Stomach (tissue), 19 donors: ENCODE measurements around the gene FAM219A. TPM values are rescaled to one million over a fixed set of nuclear protein-coding genes. Genes with fewer than 3 reads are reported as not detected.
A peak's percentile ranks its signal among the peaks of the same experiment; 100 is the strongest.

Source experiments
- DNase-seq, 2 donors: peaks; one replicate each; pipeline versions ENCODE4 v3.0.0 to v3.0.0-alpha.2; 2013 to 2019
- H3K27ac ChIP-seq, 5 donors: fragments of 200-600 bp in 4 of 5; sonication (generic) in 4 of 5; one replicate each; pipeline ENCODE4 v1.5.1; 2013 to 2019; ENCODE audit warnings: mild to moderate bottlenecking in 1 of 5, moderate library complexity in 1 of 5
- H3K27me3 ChIP-seq, 3 donors: fragments of 200-600 bp; sonication (generic); one replicate each; pipeline ENCODE4 v1.5.1; 2017 to 2019; ENCODE audit warnings: mixed run types in 1 of 3
- H3K36me3 ChIP-seq, 4 donors: fragments of 200-600 bp; sonication (generic); 1 replicate in 3 of 4; 2 replicates in 1 of 4; pipeline ENCODE4 v1.5.1; 2016 to 2019
- H3K4me1 ChIP-seq, 4 donors: fragments of 200-600 bp; sonication (generic); one replicate each; pipeline ENCODE4 v1.5.1; 2016 to 2019
- H3K4me3 ChIP-seq, 4 donors: fragments of 200-600 bp; sonication (generic) in 3 of 4; one replicate each; pipeline ENCODE4 v1.5.1; 2016 to 2019; ENCODE audit warnings: mild to moderate bottlenecking in 1 of 4
- H3K9me3 ChIP-seq, 4 donors: fragments of 200-600 bp; sonication (generic); one replicate each; pipeline ENCODE4 v1.5.1; 2016 to 2019
- EP300 ChIP-seq: sonication (generic); formaldehyde crosslinking; IDR thresholded peaks from one replicate; pipeline ENCODE4 v1.6.1; 2017; ENCODE audit warnings: antibody characterized with exemption
- POLR2A ChIP-seq, 4 donors: fragments of 450-650 bp; IDR thresholded peaks; one replicate each; pipeline ENCODE4 v1.6.1; 2016; ENCODE audit warnings: antibody characterized with exemption in 4 of 4, control low read depth in 2 of 4, mild to moderate bottlenecking in 1 of 4, moderate library complexity in 1 of 4
- POLR2AphosphoS5 ChIP-seq, 3 donors: sonication (generic); formaldehyde crosslinking; IDR thresholded peaks; one replicate each; pipeline ENCODE4 v1.6.1; 2016; ENCODE audit warnings: antibody characterized with exemption in 3 of 3
- WGBS, 5 donors: extraction: QIAGEN DNeasy Blood & Tissue Kit in 3 of 5; methylation state at CpG; one replicate each; pipeline versions ENCODE4 v1.1.5 to v1.1.7; 2013 to 2018; 5-methylcytosine and 5-hydroxymethylcytosine counted together
- intact Hi-C: fragments of 100-400 bp; cut with DNase I; formaldehyde crosslinking; loops from one replicate; pipeline ENCODE4 v1.15.1; 2023; ENCODE audit warnings: low total_unique reads
- long read RNA-seq, 10 donors: transcript quantifications; one replicate each; lab custom pipeline, GENCODE V29; 2026
- polyA plus RNA-seq, 3 donors: library from polyadenylated mRNA; stranded (reverse); fragments of 200-250 nt; gene quantifications; one replicate each; pipeline ENCODE4 v1.2.3, GENCODE V29; 2013
- total RNA-seq, 5 donors: library from RNA; depleted of rRNA; stranded (reverse); fragments of >200 nt; gene quantifications; one replicate each; pipeline versions ENCODE4 v1.1.0 to v1.2.3, GENCODE V29; 2014 to 2016
- TF ChIP-seq, protein P1 (sequence below), 7 experiments: fragments of 450-650 bp in 4 of 7; fragments of 200-600 bp in 3 of 7; sonication (generic) in 3 of 7; IDR thresholded peaks; one replicate each; pipeline ENCODE4 v1.5.1; 2016 to 2019; ENCODE audit warnings: antibody characterized with exemption in 7 of 7, control low read depth in 2 of 7, mild to moderate bottlenecking in 1 of 7
- donor health status: healthy with polysubstance abuse.
- donor health status: Bipolar disorder and iron deficiency.
- donor health status: healthy.

Gene FAM219A
- 10 to 100 TPM in 2 of 5 donors, 1 to 10 TPM in 3; 2.3 to 12.1 (median 8.7) TPM for total RNA-seq
- polyA plus RNA-seq: 10 to 100 TPM in 1 of 3 donors, 1 to 10 TPM in 2; 4.1 to 10.1 (median 5.1) TPM
- long read RNA-seq, donor 1, partial matches to known transcripts: 0 of 3 reads
- long read RNA-seq, donor 1, other reads (novel, unspliced or antisense): 0 of 3 reads
- long read RNA-seq, donor 2, partial matches to known transcripts: 0 of 1 reads
- long read RNA-seq, donor 2, other reads (novel, unspliced or antisense): 0 of 1 reads
- long read RNA-seq, donor 3: 0 reads
- long read RNA-seq, donor 4: 0 reads
- long read RNA-seq, donor 5, partial matches to known transcripts: 0 of 1 reads
- long read RNA-seq, donor 5, other reads (novel, unspliced or antisense): 0 of 1 reads
- long read RNA-seq, donor 6, partial matches to known transcripts: 0 of 5 reads
- long read RNA-seq, donor 6, other reads (novel, unspliced or antisense): 0 of 5 reads
- long read RNA-seq, donor 7, partial matches to known transcripts: 0 of 2 reads
- long read RNA-seq, donor 7, other reads (novel, unspliced or antisense): 0 of 2 reads
- long read RNA-seq, donor 8: 0 reads
- long read RNA-seq, donor 9: 0 reads
- long read RNA-seq, donor 10, partial matches to known transcripts: 0 of 2 reads
- long read RNA-seq, donor 10, other reads (novel, unspliced or antisense): 0 of 2 reads

GRCh38 chr9:34458013-34458958 lies at the start of gene FAM219A, which contains the start of gene DNAI1:
Gene FAM219A (minus strand): TSS chr9:34458570. CDS start chr9:34458263, 307 bp downstream.
Gene DNAI1 (plus strand): TSS chr9:34458805. CDS start chr9:34459006, 201 bp downstream.
- intact Hi-C loops: no loop called here
- WGBS, 5 donors: 0 to 1% (median 1%) methylated on average over 40 to 94 of the region's 94 CpGs

GRCh38 chr9:34507966-34508365 lies 49.6 kb upstream of the FAM219A start:
- no peak for DNase-seq
- peaks cover 0 to 12% (median 6%) of the 10 kb centered on the region in 4 donors for H3K4me1 ChIP-seq
- no peak overlapping the region for H3K27ac ChIP-seq
- H3K27me3 ChIP-seq: no peaks in the 10 kb centered on the region
- H3K4me3 ChIP-seq: no peak overlapping the region
- intact Hi-C loops: no loop called here
- no peaks in the 10 kb centered on the region for H3K9me3 ChIP-seq
- H3K36me3 ChIP-seq: no peaks in the 10 kb centered on the region
- TF ChIP-seq POLR2A (IDR thresholded peaks at IDR 0.05) (no peak), EP300 (no peak), POLR2AphosphoS5 (IDR thresholded peaks at IDR 0.05) (no peak)
- TF ChIP-seq, protein P1, sequence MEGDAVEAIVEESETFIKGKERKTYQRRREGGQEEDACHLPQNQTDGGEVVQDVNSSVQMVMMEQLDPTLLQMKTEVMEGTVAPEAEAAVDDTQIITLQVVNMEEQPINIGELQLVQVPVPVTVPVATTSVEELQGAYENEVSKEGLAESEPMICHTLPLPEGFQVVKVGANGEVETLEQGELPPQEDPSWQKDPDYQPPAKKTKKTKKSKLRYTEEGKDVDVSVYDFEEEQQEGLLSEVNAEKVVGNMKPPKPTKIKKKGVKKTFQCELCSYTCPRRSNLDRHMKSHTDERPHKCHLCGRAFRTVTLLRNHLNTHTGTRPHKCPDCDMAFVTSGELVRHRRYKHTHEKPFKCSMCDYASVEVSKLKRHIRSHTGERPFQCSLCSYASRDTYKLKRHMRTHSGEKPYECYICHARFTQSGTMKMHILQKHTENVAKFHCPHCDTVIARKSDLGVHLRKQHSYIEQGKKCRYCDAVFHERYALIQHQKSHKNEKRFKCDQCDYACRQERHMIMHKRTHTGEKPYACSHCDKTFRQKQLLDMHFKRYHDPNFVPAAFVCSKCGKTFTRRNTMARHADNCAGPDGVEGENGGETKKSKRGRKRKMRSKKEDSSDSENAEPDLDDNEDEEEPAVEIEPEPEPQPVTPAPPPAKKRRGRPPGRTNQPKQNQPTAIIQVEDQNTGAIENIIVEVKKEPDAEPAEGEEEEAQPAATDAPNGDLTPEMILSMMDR (IDR thresholded peaks at IDR 0.05): no peak

More at GRCh38 chr9:34458013-34458958, at the start of gene FAM219A, which contains the start of gene DNAI1:
- H3K36me3 ChIP-seq: no peaks in the 10 kb centered on the region
- TF ChIP-seq, protein P1 (IDR thresholded peaks at IDR 0.05): no peak
- TF ChIP-seq EP300 (no peak), POLR2A (IDR thresholded peaks at IDR 0.05) (peak in 2 of 4 donors; percentile 54 to 84), POLR2AphosphoS5 (IDR thresholded peaks at IDR 0.05) (peak; percentile 99)
- no peaks in the 10 kb centered on the region for H3K27me3 ChIP-seq
- H3K4me3 ChIP-seq: peak within 1 kb of the TSS; percentile 76 to 93 (median 89)
- H3K9me3 ChIP-seq: no peaks in the 10 kb centered on the region
- H3K4me1 ChIP-seq: peaks cover 15 to 46% (median 30%) of the 10 kb centered on the region in 4 donors
- peak within 1 kb of the TSS; percentile 73 to 91 (median 84) for H3K27ac ChIP-seq
- peak; percentile 99 for DNase-seq

DNA sequence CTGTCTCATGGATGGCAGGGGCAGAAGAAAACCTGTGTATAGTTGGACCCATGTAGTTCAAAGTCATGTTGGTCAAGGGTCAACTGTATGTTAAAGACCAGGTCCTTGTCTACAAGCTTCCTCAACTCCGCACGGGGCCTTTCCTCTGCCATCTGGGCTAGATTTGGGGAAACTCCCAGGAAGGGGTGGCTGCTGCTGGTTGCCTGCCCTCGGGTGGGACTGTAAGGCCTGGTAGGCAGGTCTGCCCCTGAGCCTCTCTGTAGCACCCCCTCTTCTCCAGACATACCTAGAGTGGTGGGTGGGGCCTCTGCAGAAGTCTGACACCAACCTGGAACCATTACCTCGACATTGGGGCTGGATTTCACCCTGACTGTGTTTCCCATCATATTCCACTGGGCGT lies 49.2 kb upstream of the FAM219A start:
- Histone ChIP-seq H3K36me3 (no peaks in the 10 kb centered on the region), H3K4me1 (peaks cover 4 to 12% (median 8%) of the 10 kb centered on the region in 4 donors), H3K4me3 (no peak overlapping the region), H3K27ac (no peak overlapping the region), H3K27me3 (no peaks in the 10 kb centered on the region), H3K9me3 (no peaks in the 10 kb centered on the region)
- DNase-seq: no peak
- intact Hi-C loops: no loop called here
- no peak for TF ChIP-seq POLR2A (IDR thresholded peaks at IDR 0.05)
- TF ChIP-seq EP300: no peak
- TF ChIP-seq POLR2AphosphoS5 (IDR thresholded peaks at IDR 0.05): no peak
- TF ChIP-seq, protein P1 (IDR thresholded peaks at IDR 0.05): no peak
- 80 to 86% (median 82%) methylated on average over 5 of the region's 5 CpGs for WGBS, 5 donors
